Upper lobe of right lung (tissue), 1 donor: ENCODE data around the gene LLGL1. TPM values are rescaled to one million over a fixed set of nuclear protein-coding genes. Genes with fewer than 3 reads are reported as not detected.

ENCODE experiments used
- ATAC-seq: fragments of 200-7000 bp; cut with Tn5 transposase; one replicate; pipeline ENCODE4 v1.9.1; 2020; ENCODE audit warnings: mild to moderate bottlenecking, moderate library complexity
- DNase-seq: peaks from one replicate; pipeline ENCODE4 v3.0.0-alpha.2; 2020
- H3K27ac ChIP-seq: fragments of 200-600 bp; one replicate; pipeline ENCODE4 v1.8.0; 2022
- H3K27me3 ChIP-seq: fragments of 200-600 bp; one replicate; pipeline ENCODE4 v1.8.0; 2022; ENCODE audit warnings: mild to moderate bottlenecking
- H3K36me3 ChIP-seq: fragments of 200-600 bp; one replicate; pipeline ENCODE4 v1.8.0; 2022
- H3K4me1 ChIP-seq: fragments of 200-600 bp; one replicate; pipeline ENCODE4 v1.8.0; 2022
- H3K4me3 ChIP-seq: fragments of 200-600 bp; one replicate; pipeline ENCODE4 v1.8.0; 2022; ENCODE audit warnings: mild to moderate bottlenecking
- H3K9me3 ChIP-seq: fragments of 200-600 bp; one replicate; pipeline ENCODE4 v1.8.0; 2022
- CTCF ChIP-seq: fragments of 200-600 bp; IDR thresholded peaks from one replicate; pipeline ENCODE4 v1.8.0; 2022; ENCODE audit warnings: antibody characterized with exemption
- intact Hi-C: fragments of 100-400 bp; cut with DNase I; formaldehyde crosslinking; loops from one replicate; pipeline ENCODE4 v1.11.0; 2022
- total RNA-seq: library from RNA; stranded (reverse); fragmentation: NEBNext Ultra II Directional; extraction: Animal tissue kit (Norgen Biotek cat#: 25700); gene quantifications from one replicate; pipeline ENCODE4 v1.2.1, GENCODE V29; 2021
- donor health status: DM: no; HTN: yes; CAD: no; lungs with severe emphysema.

The LLGL1 gene
- total RNA-seq, 1 donor from 2014 or later, result 11.7 TPM

DNA sequence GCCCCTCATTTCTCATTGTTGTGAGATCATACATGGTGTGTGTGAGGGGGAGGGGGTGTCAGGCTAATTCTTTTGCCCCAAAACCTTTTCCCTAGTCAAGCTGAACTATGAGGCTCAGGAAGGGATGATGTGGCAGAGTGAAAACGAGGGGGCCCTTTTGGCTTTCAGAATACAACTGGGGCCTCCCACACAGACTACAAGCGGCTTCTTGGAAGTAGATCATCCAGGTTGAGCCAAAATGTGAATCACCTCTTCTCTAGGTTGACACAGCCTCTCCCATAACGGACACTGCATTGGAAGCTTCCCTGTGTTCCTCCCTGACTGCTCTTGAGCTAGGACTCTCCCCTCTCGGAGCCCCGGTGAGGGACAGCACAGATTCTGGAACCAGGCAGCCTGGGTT is 44.1 kb upstream of the LLGL1 start:
- DNase-seq, result no peak
- ATAC-seq, result no peak
- H3K27ac ChIP-seq, result peak overlapping the region; percentile 99
- intact Hi-C loops, result no loop called here
- no peak overlapping the region for H3K4me3 ChIP-seq
- H3K36me3 ChIP-seq, result no peaks in the 10 kb centered on the region
- H3K9me3 ChIP-seq, result no peaks in the 10 kb centered on the region
- peaks cover 19% of the 10 kb centered on the region for H3K4me1 ChIP-seq
- TF ChIP-seq CTCF, result no peak
- no peaks in the 10 kb centered on the region for H3K27me3 ChIP-seq

- peak overlapping the region; percentile 99 for H3K27ac ChIP-seq
- TF ChIP-seq CTCF, result no peak
- H3K4me1 ChIP-seq, result peaks cover 29% of the 10 kb centered on the region
- DNase-seq (no peak), ATAC-seq (no peak)
- peaks cover 2% of the 10 kb centered on the region for H3K36me3 ChIP-seq
- no peaks in the 10 kb centered on the region for H3K9me3 ChIP-seq
- H3K27me3 ChIP-seq, result no peaks in the 10 kb centered on the region
- peak overlapping the region; percentile 90 for H3K4me3 ChIP-seq
- intact Hi-C loops, result no loop called here
Measured at GRCh38 chr17:18182110-18182977, 43.1 kb upstream of the LLGL1 start.

GRCh38 chr17:18182978-18183333 is 42.5 kb upstream of the LLGL1 start:
- DNase-seq (peak; percentile 96), ATAC-seq (peak; percentile 69)
- TF ChIP-seq CTCF, result no peak
- Histone ChIP-seq H3K4me1 (peaks cover 35% of the 10 kb centered on the region), H3K27ac (peak overlapping the region; percentile 99), H3K4me3 (peak overlapping the region; percentile 90), H3K27me3 (no peaks in the 10 kb centered on the region), H3K36me3 (peaks cover 6% of the 10 kb centered on the region), H3K9me3 (no peaks in the 10 kb centered on the region)
- intact Hi-C loops, result no loop called here

GRCh38 chr17:18183334-18184142 is 41.9 kb upstream of the LLGL1 start, which contains the start of gene ALKBH5:
TSS of gene ALKBH5 (plus strand) at chr17:18183828. CDS start at chr17:18184244, 416 bp downstream.
- TF ChIP-seq CTCF, result peak; percentile 33

DNA sequence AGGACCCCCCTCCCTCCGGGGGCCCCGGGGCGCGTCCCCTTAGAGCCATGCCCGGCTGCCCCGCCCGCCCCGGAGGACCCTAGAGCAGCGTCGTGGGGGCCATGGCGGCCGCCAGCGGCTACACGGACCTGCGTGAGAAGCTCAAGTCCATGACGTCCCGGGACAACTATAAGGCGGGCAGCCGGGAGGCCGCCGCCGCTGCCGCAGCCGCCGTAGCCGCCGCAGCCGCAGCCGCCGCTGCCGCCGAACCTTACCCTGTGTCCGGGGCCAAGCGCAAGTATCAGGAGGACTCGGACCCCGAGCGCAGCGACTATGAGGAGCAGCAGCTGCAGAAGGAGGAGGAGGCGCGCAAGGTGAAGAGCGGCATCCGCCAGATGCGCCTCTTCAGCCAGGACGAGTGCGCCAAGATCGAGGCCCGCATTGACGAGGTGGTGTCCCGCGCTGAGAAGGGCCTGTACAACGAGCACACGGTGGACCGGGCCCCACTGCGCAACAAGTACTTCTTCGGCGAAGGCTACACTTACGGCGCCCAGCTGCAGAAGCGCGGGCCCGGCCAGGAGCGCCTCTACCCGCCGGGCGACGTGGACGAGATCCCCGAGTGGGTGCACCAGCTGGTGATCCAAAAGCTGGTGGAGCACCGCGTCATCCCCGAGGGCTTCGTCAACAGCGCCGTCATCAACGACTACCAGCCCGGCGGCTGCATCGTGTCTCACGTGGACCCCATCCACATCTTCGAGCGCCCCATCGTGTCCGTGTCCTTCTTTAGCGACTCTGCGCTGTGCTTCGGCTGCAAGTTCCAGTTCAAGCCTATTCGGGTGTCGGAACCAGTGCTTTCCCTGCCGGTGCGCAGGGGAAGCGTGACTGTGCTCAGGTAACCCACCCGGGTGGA is 41.0 kb upstream of the LLGL1 start:
- H3K36me3 ChIP-seq, result peaks cover 19% of the 10 kb centered on the region
- peak overlapping the region; percentile 90 for H3K4me3 ChIP-seq
- peaks cover 49% of the 10 kb centered on the region for H3K4me1 ChIP-seq
- no peaks in the 10 kb centered on the region for H3K27me3 ChIP-seq
- ATAC-seq (peak; percentile 9), DNase-seq (peak; percentile 81)
- H3K9me3 ChIP-seq, result no peaks in the 10 kb centered on the region
- TF ChIP-seq CTCF, result no peak
- intact Hi-C loops, result no loop called here
- H3K27ac ChIP-seq, result peak overlapping the region; percentile 99

More at GRCh38 chr17:18183334-18184142, 41.9 kb upstream of the LLGL1 start, which contains the start of gene ALKBH5:
- H3K9me3 ChIP-seq, result no peaks in the 10 kb centered on the region
- H3K36me3 ChIP-seq, result peaks cover 10% of the 10 kb centered on the region
- ATAC-seq, result peak; percentile 92
- intact Hi-C loops, result no loop called here
- peak within 1 kb of the TSS; percentile 99 for H3K27ac ChIP-seq
- no peaks in the 10 kb centered on the region for H3K27me3 ChIP-seq
- DNase-seq, result peak; percentile 97
- H3K4me3 ChIP-seq, result peak within 1 kb of the TSS; percentile 90
- H3K4me1 ChIP-seq, result peaks cover 41% of the 10 kb centered on the region
